Fibroblast of skin of scalp (primary cell): ENCODE results near the gene TSPAN18.
A peak's percentile ranks its signal among the peaks of the same experiment; 100 is the strongest.

ENCODE experiments used
- DNase-seq: peaks from one replicate; pipeline ENCODE4 v3.0.0-alpha.2; 2013

The TSPAN18 gene

GRCh38 chr11:44778195-44779100 is 51.7 kb downstream of the TSPAN18 start:
- no peak for DNase-seq

DNA sequence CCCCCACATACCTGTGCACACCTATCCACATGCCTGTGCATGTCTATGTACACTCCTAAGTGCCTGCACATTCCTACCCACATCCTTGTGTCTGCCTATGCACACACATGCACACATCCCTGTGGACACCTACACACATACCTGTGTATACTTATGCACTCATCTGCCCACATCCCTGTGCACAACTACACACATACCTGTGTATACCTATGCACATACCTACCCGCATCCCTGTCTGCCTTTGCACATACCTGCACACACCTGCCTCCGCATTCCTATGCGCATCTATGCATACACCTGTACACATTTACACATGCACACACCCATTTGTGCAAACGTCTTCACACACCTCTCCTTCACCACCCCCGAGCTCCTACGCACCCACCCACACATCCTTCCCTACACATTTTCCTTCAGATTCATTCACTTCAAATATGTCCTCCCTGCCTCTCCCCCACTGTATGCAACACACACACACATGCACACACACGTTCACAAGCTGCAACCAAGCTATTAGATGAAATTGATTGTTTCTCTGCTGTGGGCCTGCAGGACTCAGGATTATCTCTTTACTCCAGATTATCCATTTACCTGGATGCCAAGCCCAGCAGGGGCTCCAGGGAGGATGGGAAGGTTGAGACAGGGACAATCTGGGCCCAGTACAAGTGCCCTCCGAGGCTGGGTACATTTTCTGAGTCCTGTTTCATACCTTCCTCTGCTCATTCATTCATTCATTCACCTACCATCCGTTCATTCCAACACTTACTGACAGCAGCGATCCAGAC is 53.2 kb downstream of the TSPAN18 start:
- no peak for DNase-seq

GRCh38 chr11:44780940-44781631 is 54.3 kb downstream of the TSPAN18 start:
- no peak for DNase-seq

DNA sequence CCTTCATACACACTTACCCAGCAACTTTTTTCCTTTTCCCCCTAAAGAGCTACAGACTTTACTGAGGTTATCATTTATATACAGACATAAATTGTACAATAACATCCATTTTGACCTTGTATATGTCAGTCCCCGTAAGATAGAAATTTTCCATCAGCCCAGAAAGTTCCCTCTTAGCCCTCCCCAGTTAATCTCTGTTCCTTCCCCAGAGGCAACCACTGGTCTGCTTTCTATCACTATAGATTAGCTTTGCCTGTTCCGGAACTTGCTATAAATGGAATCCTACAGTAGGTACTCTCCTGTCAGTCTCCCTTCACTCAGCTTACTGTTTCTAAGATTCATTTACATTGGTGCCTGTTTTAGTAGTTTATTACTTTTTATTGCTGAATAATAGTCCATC is 54.9 kb downstream of the TSPAN18 start:
- DNase-seq: no peak

DNA sequence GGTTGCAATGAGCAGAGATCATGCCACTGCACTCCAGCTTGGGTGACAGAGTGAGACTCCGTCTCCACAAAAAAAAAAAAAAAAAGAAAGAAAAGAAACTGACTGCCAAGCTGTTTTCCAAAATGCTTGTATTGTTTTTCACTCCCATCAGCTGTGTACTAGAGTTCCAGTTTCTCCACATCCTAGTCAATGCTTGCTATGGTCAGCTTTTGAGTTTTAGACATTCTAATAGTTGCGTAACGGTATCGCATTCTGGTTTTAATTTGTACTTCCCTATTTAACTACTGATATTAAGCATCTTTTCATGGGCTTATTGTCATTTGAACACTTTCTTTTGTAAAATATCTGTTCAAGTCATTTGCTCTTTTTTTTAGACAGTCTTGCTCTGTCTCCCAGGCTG is 55.7 kb downstream of the TSPAN18 start:
- DNase-seq: no peak

GRCh38 chr11:44784436-44784760 is 57.6 kb downstream of the TSPAN18 start:
- DNase-seq: no peak

- no peak for DNase-seq
These were observed 58.1 kb downstream of the TSPAN18 start for GRCh38 chr11:44784851-44785250.

GRCh38 chr11:44785856-44786607 is 59.3 kb downstream of the TSPAN18 start:
- no peak for DNase-seq

- no peak for DNase-seq
These were observed 60.3 kb downstream of the TSPAN18 start for GRCh38 chr11:44787070-44787469.

GRCh38 chr11:44787981-44788380 is 61.2 kb downstream of the TSPAN18 start:
- DNase-seq: no peak

- peak; percentile 73 for DNase-seq
These were observed 61.9 kb downstream of the TSPAN18 start for GRCh38 chr11:44788536-44789261.

- peak; percentile 75 for DNase-seq
These were observed 62.7 kb downstream of the TSPAN18 start for GRCh38 chr11:44789496-44789895.

GRCh38 chr11:44790211-44790610 is 63.4 kb downstream of the TSPAN18 start:
- DNase-seq: no peak

DNA sequence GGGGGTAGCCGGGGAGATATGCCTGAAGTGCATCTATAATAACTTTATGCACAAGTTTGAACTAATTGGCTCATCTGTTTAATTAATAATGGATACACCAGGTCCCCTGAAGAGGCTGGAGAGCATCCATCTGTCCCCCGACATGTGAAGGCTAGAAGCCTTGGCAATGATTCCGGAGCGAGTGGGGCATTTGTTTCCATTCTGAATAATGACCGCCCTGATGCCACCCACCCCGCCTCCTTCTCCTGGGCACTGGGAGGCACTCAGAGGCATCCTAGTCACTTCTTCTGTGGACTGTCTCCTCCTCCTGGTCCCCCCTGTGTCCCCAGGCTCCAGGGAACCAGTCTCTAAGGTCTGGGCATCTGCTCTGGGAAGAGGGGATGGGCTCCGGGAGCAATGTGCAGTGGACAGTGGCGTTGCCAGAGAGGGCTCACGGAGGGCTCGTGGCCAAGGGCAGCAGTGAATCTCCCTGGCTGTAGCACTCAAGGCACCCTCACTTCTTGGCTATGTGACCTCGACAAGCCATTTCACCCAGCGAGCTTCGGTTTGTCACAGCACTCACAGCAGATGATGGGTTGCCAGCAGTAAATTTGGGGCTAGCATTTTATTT is 64.7 kb downstream of the TSPAN18 start:
- no peak for DNase-seq

GRCh38 chr11:44792171-44792570 is 65.4 kb downstream of the TSPAN18 start:
- DNase-seq: no peak

DNA sequence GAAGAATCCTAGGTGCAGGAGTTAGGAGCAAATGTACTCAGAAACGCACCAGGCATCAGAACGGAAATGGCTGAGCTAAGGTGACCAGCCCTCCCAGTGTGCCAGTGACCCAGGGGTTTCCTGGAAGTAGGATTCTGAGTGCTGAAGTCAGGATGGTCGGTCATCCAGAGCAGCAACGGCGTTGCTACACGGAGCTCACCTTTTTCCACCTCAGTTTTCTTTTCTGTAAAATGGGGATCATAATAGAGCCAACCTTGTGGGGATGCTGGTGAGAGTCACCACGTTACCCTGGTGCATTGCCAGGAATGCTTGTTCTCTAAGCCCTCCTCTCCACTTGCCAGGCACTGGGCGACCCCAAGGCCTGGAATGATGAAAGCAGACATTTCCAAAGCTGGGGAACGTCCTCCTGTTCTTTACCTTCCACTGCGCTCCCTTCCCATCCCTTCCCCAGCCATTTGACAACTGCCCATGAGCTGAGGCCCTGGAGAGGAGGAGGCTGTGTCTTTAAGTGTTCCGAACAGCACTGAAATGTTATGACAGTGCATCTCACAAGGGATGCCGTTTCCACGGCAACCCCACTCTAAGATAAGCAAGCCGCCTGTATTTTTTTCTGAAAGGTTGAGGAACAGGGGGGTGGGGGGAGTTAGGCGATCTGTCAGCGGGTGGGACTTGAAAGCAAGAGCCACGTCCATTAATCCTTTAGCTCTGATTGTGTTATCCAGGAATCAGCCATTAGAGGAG is 66.8 kb downstream of the TSPAN18 start:
- peak; percentile 51 for DNase-seq

DNA sequence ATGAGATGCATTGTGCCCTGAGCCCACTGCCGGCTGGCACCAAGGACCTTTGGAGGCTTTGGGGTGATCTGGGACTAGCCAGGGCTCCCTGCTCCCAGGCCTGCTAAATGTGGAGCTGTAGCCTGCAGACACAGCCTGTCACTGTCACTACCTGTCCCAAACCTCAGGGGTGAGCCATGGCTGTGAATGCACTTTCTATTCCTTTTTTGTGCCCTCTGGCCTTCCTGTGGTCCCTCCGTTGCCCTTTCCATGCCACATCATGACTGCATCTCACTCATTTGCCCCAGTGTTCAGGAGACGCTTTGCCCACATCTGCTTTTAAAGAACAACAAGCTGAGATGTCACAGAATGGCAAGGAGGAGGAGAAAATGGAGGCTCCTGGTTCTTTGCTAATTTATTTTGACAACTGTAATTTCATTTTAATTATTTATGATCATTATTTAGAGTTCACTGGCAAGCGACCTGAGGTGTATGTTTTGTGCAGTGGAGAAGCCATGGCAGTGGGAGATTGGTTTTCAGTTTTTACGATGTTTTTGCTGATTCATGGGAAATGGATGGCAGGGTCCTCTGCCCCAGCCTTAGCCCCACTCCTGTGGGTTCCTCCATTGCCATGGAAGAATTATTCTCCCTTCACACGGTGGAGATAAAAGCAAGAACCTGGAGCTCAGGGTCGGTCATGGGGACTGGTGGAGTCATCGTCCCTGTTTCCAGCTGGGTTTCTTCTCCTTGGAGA is 69.2 kb downstream of the TSPAN18 start:
- no peak for DNase-seq

DNA sequence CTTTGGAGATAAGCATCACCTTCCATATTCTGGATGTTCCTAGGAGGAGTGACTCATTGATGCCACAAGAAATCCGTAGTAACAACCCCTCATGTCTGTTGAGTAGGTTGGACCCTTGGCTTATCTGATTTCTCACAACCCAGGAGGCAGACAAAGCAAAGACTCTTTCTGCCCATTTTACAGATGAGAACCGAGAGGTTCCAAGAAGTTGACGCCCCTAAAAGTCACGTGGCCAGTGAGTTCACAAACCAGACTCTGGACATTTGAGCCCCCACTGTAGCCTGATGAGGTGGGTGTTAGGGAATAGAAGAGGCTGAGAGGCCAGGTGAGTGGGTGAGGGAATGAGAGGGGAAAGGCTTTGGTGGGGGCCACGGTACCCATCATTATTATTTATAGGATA is 70.3 kb downstream of the TSPAN18 start:
- DNase-seq: no peak

GRCh38 chr11:44797886-44798606 is 71.3 kb downstream of the TSPAN18 start:
- DNase-seq: peak; percentile 81
